Stimulated activated CD8-positive, alpha-beta memory T cell treated with anti-CD3 and anti-CD28 coated beads, Interleukin-2, amount 100 ng/mL, for 1 hour (primary cell): ENCODE results near the gene SHB.

Experiments used
- DNase-seq, 2 donors: peaks; one replicate each; pipeline ENCODE4 v3.0.0-alpha.2; 2020; ENCODE audit warnings: low read depth in 2 of 2

Gene SHB

DNA sequence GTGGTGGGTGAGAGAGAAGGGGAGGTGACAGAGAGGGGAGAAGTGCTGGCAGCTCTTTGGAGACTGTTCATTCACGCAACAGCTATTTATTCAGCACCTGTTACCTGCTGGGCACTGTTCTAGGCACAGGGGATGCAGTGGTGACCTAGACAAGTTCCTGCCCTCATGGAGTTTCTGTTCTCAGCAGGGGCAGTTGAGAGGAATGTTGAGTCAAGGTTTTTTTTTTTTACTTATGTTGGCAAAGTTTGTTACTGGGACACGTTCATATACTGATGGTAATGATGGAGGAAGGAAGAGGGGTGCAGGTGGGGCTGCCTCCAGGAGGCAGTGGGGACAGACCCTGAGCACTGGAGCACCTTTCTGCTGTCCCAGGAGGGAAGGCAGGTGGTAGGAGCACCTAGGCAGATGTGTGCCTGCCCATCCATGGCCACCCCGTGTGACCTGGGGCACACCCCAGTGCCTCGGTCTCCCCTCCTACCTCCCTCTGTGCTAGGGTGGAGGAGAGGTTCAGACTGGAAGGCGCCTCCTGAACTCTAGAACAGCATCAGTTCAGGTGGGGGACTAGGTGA lies 115.7 kb downstream of the SHB start:
- no peak for DNase-seq

DNA sequence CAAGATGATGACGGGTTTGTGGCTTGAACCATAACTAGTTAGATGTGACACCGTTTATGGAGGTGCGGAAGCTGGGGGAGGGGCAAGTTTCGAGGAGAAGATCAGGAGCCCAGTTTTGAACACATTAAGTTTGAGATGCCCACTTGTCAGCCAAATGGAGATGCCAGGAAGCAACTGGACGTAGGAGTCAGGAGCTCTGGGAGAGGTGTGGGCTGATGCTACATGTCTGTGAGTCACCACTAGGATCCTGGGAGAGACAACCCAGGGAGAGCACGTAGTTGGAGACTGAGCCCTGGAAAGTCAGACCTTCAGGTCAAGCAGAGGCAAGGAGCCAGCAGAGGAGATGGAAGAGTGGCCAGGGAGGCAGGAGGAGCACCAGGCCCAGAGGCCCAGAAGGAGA lies 116.3 kb downstream of the SHB start:
- no peak for DNase-seq

DNA sequence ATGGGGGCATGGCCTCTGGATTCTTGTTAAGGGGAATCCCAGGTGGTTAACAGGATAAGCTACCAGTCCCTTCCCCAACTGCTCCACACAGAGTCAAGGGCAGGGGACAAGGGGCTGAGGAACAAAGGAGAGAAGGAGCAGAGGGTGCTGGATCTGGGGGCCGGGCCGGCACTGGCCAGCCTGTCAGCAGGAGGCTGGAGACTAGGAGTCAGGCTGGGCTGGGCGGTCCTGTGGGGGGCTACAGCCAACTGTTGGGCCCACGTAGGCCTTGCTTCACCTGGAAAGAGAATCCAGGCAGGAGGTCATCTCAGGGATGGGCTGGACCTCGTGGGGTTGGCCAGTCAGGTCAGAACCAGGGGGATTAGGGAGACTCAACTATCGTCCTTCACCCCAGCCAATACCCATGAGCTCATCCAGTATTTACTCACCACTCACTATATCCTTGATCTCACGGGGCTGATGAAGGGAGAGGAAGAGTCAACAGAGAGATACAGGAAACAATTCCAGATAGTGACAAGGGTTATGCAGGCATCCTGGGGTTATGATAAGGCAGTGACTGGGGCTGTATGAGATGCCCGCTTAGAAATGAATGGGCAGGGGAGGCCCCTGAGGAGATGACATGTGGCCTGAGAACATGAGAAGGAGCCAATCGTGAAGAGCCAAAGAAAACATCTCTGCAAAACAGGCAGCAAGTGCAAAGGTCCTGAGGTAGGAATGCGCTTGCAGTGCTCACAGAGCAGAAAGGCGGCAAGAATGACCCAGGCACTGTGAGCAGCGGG lies 117.2 kb downstream of the SHB start:
- no peak for DNase-seq

DNA sequence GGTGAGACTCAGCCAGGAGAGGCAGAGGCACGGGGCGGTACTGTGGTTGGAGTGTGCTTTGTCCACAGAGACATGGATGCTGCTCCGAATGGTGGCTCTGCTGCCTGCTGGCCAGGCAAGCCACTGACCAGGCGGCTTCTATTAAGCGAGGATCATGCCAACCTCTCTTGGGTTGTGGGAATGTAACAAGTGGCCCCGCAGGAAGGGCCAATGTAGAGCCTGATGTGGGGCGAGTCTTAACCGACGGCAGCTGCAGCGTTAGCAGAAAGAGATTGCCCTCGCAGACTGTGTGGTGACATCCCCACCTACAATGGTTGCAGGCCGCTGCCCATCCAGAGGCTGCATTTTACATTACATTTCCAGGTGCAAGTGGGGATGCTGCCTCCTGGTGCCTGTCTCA lies 118.5 kb downstream of the SHB start:
- no peak for DNase-seq

DNA sequence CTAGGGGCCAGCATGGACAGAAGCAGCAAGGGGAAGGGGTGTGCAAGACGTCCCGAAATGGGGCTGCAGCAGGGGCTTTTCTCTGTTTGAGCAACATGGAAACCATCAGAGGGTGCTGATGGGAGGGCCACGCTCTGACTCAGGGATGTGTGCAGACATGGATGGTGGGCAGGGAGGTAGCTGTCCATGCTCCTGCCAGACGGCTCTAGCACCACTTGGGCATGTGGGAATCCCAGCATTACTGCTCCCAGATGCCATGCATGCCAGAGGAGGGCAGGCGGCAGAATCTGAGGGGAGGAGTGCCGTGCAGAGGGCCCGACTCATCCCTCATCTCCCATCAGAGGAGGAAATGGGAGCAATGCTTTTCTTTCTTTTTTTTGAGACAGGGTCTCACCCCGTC lies 119.5 kb downstream of the SHB start:
- DNase-seq, result no peak

DNA sequence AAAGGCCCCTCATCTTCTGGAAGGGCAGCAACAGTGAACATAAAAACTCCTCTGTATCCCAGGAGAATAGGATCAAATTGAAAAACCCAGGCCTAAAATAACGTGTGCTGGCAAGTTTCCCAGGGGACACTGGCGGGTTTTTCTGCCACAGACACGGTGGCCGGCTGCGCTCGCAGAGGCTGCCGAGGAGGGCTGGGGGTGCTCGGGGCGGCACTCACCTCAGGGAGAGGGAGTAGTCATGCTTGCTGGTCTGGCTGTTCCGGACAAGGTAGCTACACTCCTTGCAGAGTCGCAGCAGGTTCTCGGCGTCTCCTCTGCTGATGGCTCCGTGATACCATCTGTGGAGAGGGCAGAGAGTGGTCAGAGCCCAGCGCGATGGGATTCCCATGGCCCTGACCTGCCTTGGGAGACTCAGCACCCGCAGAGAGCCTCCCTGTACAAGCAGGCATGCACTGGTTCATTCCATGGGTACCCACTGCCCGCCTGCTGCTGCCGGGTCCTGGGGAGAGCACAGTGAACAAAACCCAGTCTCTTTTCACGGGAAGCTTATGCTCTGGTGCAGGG lies 120.5 kb downstream of the SHB start:
- DNase-seq, result no peak

DNA sequence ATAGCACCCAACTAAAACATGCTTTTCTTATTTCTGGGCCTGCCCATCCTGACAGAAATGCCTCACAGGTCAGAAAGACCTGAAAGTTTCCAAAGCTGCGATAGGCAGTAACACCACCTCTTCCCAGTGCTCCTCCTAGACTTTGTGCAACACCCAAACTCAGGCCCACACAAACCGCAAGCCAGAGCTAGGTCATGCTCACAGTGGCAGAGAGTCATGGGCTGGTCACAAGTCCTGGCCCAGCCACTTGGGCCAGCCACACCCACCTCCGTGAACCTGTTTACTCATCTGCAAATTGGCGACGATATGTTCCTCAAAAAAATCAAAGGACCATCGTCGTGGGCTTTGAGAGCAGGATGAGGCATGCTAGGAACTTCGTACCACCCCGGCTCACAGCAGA lies 121.0 kb downstream of the SHB start:
- DNase-seq, result no peak

DNA sequence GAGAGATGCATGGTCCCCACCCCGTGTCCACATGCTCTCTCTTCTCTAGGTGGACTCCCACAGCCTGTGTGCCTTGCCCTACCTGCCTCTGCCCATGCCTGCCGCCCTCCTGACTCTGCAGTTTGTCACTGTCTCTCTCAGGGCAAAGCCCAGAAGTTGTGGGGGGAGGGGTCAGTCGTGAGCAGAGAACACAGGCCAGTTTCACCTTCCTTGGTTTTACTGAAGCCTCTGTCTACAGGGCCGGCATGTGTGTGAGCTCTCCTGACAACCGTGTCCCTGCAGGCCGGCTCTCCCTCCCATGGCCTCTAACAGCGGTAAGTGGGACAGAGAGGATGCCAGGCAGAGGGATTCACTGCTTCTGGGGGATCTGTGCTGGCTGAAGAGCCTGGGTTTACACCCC lies 121.6 kb downstream of the SHB start:
- no peak for DNase-seq

DNA sequence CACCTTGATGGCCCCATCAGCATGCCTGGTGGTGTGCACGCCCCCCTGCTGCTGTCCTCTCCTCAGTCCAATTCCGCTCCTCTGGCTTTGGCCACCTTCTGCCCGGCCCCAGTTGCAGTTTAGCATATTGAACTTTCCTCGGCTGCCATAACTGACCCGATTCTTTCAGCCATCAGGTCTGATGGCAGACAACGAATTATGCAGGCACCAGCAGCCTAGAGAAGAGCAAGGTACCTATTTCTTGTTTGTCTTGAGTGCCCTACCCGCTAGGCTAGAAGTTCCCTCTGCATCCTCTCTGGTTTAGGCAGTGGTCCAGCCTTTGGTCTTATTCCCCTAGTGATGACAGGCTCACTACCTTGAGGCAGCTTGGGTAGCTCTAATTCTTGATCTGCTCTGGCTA lies 122.1 kb downstream of the SHB start:
- DNase-seq, result no peak

DNA sequence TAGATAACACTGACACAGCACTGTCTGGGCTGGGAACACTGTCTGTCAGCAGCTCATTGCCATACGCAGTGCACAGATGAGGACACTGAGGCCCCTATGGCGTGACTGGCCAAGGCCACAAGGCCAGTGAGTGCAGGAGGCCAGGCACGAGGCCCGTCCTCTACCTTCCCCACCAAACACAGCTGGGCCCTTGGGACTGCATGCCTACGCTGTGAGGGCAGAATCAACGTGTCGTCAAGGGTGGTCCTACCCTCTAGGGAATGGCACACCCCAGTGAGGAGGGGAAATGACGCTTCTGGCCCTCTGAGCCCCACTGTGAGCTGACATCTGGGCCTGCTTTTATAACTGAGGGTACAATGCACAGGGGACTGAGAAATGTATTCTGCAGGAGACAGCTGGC lies 123.0 kb downstream of the SHB start:
- DNase-seq, result no peak

DNA sequence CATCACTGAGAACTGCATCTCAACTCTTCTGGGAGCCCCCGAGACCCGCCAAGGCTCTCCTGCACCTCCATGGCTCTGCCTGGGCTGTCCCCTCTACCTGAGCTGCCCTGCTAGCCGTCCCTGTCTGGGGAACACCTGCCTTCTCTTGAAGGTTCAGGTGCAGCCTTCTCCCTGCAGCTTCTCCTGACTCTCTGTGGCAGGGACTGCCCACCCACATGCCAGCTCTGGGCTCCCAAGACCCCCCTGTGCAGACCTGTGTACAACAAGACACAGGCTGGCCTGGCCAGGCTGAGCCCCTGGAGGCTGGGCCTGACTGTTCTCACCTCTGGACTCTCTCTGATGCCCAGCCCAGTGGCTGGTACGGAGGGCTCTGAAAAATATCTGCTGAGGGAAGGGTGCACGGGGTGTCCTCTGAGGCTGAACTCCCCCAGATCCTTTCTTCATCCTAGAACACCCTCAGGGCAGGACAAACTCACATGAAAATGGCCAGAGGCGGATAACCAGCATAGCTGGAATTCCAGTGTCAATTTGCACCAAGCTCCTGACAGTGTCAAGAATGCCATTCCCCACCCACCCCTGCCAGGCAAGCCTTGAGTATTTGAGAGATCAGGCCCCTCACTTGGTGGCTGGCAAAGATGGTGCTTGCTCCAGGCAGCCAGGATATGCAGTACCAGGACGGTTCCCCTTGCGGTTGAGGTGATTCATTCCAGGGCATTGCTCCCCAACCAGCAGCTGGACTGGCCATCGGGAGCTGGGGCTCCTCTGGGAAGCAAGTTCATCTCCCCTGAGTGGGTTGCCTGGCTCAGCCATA lies 124.2 kb downstream of the SHB start:
- DNase-seq, result no peak

DNA sequence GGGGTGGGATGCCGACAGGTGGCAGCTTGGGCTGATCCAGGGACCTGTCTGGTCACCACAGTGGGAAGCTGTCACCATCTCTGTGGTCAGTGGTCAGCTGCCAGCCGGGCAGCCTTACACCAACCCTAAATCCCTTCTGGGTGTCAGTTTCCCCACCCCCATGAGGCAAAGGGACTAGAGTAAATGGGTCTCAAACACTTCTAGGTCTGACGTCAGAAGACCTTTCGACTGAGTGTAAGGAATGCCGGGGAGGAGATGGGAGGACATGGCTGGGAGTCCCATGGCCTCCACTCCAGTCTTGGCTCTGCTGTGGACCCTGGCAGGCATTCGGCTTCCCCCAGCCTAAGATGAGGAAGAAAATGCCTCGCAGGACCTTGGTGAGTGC lies 124.8 kb downstream of the SHB start:
- DNase-seq, result no peak

DNA sequence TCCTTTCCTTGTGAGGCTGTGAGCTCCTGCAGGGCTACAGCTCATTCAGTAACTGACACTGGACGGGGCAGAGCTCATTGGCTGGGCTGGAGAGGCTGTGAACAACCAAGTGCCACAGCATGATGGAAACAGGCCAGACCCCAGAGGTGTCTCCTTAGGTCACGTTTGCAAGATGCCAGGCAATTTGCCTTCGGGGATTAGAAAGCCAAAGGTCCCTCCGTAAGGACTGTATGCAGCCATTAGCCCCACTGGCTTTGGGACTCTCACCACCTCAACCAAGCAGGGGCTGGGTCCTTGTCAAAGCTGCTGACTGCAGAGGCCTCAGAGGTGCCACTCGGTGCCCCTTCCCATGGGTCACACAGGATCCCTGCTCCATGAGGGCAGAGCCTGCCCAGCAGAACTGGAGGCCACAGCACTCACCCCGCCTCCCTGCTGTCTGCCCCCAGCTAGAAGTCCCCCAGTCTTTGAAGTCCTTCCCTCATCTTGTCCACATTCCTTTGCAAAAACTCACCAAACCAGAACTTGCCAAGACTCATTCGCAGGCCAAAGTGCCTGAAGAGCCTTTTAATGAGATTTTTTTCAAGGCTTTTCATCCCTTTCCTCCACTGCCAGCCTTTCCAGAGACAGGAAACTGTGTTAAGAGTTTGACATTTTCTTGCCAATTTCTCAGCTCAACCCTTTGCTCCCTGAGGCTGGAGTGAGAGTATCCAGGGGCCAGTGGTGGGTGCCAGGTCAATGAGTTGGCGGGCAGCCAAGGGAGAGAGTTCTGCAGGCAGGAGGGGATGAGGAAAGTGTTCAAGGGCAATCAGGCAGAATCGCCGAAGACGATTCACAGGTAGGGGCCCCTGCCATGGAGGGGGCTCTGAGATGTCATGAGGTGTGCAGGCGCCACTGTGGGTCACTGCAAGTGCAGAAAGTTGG lies 125.4 kb downstream of the SHB start:
- no peak for DNase-seq

DNA sequence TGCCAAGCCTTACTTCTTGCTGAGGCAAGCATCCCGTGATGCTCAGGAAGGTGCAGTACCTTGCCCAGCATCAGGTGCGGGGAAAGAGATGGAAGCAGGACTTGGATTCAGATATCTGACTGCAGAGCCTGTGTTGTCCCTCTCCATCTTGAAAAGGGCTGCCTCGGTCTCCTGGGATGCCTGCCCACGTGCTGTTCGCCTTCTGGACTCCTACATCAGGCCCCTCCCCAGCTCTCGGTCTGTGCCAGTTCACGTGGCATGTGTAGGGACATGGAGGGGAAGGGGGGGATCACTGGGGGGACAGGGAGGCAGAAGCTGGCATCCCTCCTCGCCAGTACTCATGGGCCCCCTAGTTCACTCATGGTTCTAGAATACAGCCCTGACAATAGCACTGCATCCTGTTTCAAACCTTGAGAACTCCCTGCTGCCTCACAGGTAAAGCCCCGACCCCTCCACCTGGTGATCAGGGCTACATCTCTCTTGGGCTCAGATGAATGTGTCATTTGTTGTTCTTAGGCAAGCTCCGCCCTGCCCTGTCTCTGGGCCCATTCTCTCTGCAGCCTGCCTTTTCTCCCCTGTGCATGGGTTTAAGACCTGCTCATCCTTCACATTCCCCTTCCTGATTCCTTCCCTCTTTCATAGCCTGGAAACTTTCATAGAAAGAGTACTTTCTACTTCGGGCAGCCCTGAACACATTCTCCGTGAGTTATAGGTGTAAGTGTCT lies 126.2 kb downstream of the SHB start:
- no peak for DNase-seq

DNA sequence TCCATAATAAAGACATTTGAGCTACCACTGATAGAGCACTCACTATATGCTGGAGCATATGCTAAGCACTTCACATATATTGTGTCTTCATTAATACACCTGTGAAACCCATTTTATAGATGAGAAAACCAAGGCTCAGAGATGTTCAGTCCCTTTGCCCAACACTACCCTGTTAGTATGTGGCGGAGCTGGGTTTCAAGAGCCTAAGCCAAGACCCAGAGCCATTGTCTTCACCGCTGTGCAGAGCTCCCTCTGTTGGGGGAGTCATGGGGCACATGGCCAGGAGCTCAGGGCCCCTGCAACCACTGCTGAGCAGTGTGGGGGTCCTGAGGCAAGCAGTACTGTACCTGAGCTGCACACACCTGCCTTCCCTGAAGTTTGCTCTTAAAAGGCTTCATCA lies 127.8 kb downstream of the SHB start:
- DNase-seq, result no peak

DNA sequence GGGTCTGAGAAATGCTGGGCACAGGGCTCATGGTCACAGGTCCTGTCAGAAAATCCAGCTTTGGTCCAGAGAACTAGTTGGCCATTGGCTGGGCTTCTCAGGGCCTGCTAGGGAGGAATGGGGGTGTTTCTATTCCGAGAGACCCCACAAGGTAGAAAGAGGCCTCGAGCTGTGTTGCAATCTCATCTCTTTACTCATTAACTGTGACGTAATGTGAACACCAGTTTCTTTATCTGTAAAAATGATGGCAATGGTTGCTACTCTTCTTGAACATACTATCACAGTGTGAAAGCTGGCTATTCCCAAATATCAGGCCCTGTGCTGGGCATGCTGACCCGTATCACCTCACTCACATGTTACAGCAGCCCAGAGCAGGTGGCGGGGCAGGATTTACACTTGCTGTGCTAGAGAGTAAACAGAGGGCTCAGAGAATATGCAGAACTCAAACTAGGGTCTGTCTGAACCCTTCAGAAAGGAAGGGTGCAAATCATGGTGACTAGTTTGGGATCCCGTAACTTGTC lies 129.4 kb downstream of the SHB start:
- no peak for DNase-seq

DNA sequence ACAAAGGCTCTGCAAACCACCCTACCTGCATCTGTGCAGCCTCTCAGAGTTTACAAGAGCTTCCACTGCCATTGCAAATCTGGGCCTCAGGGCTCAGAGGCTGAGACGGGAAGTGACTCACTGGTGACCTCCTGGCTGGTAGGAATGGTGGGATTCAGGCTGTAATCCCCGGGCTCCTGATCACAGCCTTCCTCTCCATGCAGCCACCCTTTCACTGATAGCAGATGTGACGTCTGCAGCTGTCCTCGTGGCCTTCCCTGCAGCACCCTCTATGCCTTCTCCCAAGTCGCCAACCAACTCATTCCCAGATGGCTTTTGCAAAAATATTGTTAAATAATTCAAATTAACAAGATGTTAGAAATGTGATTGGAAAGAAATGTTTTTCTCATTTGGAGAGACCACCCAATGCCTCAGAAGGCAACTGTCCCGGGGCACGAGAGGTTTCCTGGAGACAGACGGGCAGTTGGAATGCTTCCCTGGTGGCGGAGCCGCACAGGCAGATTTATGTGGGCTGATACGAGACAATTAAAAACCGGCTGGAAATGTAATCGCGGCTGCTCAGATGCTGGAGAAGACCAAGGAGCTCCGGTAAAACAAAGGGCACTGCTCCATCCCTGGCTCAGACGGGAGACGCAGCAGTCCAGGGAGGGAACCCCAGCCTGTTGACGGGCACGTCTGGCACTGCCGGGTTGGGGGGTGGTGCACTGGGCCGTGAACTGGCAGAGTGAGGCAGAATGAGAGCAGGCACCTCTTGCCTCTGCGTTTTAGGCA lies 130.7 kb downstream of the SHB start:
- no peak for DNase-seq

DNA sequence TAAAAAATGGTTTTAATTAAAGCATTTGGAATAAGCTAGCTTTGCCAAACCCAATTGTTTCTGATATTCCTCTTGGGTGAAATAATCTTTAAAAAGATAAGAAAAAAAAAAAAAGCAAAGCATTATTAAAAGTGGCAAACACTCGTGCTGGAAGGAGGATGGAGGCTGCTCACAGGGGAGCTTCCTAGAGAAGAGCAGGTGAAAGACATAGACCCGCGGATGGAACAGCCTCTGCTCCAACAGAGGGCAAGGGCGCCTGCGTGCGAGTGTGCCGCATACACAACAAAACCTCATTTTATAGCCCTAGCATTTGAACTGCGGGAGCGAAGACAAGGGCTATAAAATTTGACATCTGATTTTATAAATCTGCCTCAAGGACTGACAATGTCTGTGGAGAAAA lies 131.7 kb downstream of the SHB start:
- no peak for DNase-seq

DNA sequence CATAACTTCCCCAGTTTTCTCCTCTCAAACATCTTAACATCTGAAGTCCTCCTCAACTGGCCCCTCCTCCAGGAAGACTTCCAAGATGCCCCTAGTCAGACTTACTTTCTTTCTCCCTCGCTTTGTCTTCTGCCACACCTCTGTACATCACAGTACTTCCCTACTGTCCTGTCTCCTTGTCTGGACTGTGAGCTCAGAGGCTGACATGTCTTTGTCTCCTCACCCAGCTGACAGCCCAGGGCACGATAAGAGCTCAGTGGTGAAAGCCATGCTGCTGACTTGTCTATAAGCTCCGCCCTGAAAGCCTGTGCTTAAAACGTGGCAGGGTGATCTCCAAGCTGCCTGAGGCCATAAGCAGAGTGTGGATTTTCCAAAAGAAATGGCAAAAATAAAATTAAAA lies 132.1 kb downstream of the SHB start:
- no peak for DNase-seq

DNA sequence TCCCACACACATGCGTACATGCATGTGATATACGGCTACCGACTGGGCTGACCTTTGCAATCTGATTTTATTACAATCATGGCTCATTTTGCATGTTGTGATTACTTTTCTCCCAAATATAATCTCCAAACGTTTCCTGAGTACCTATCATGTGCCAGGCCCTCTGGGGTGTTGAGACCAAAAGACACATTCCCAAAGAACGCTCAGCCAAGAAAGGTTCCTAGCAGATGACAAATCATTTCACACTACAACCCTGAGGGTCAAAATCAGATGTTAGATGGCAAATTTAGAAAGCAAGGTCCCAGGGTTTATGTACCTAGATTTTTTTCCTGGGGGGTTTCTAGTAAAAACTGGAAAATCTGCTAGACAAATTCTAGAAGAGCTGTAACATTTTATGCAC lies 132.7 kb downstream of the SHB start:
- no peak for DNase-seq
